H1 (cell line): ENCODE results near the gene PLEKHA5. TPM values are rescaled to one million over a fixed set of nuclear protein-coding genes. Genes with fewer than 3 reads are reported as not detected.

ENCODE experiments used
- CHD7 ChIP-seq: fragments of 300-600 bp; sonication (generic); IDR thresholded peaks from 2 replicates; pipeline ENCODE4 v1.7.1; 2012; ENCODE audit warnings: low read length, moderate library complexity, mild to moderate bottlenecking, inconsistent platforms; ENCODE audit not compliant: insufficient replicate concordance
- polyA plus RNA-seq, 7 experiments: library from polyadenylated mRNA; depleted of rRNA in 3 of 7; stranded (reverse) in 5 of 7; unstranded in 2 of 7; fragments of >200 nt in 5 of 7; fragments of 200-250 nt in 2 of 7; gene quantifications; 1 replicate in 5 of 7; 2 replicates in 1 of 7; 4 replicates in 1 of 7; pipeline versions ENCODE4 v1.2.1 to v1.2.3, GENCODE V29; 2011 to 2013; ENCODE audit warnings: missing spikeins in 2 of 7, mixed read lengths in 2 of 7
- total RNA-seq: library from RNA; stranded (reverse); fragmentation: NEBNext Ultra II Directional; extraction: Animal tissue kit (Norgen Biotek cat#: 25700); gene quantifications from 2 replicates; pipeline ENCODE4 v1.2.1, GENCODE V29; 2021

The PLEKHA5 gene
- total and polyA plus RNA-seq, 2 of the 8 experiments (the other 6 are each of a cell fraction or from before 2014, with no cell fraction given): 17.2 to 66.1 TPM

- TF ChIP-seq CHD7: peak; percentile 55
These were observed 158.6 kb downstream of the PLEKHA5 start (continued) for GRCh38 chr12:19288161-19288560.
